ENCODE results near the gene DNAJC15.

Gene DNAJC15

GRCh38 chr13:43111559-43112400 is 88.4 kb downstream of the DNAJC15 start:
- in situ Hi-C loops (cut with HindIII; ENCODE audit: low pct_ligation_motif_present, low pct_unique_long_range_greater_than_20kb, low sequenced_read_pairs) = no loop called here
- no peak for DNase-seq

GRCh38 chr13:43113603-43114002 is 90.2 kb downstream of the DNAJC15 start:
- no peak for DNase-seq
- in situ Hi-C loops (cut with HindIII; ENCODE audit: low pct_ligation_motif_present, low pct_unique_long_range_greater_than_20kb, low sequenced_read_pairs) = no loop called here

- DNase-seq = no peak
- in situ Hi-C loops (cut with HindIII; ENCODE audit: low pct_ligation_motif_present, low pct_unique_long_range_greater_than_20kb, low sequenced_read_pairs) = no loop called here
These were observed 91.1 kb downstream of the DNAJC15 start for GRCh38 chr13:43114504-43114903.

GRCh38 chr13:43115141-43115540 is 91.8 kb downstream of the DNAJC15 start:
- in situ Hi-C loops (cut with HindIII; ENCODE audit: low pct_ligation_motif_present, low pct_unique_long_range_greater_than_20kb, low sequenced_read_pairs) = no loop called here
- DNase-seq = no peak

- in situ Hi-C loops (cut with HindIII; ENCODE audit: low pct_ligation_motif_present, low pct_unique_long_range_greater_than_20kb, low sequenced_read_pairs) = no loop called here
These were observed 92.9 kb downstream of the DNAJC15 start for GRCh38 chr13:43116242-43116641.

GRCh38 chr13:43118521-43118920 is 95.1 kb downstream of the DNAJC15 start:
- DNase-seq = no peak
- in situ Hi-C loops (cut with HindIII; ENCODE audit: low pct_ligation_motif_present, low pct_unique_long_range_greater_than_20kb, low sequenced_read_pairs) = no loop called here

More at GRCh38 chr13:43116242-43116641, 92.9 kb downstream of the DNAJC15 start:
- DNase-seq = no peak

- no peak for DNase-seq
- in situ Hi-C loops (cut with HindIII; ENCODE audit: low pct_ligation_motif_present, low pct_unique_long_range_greater_than_20kb, low sequenced_read_pairs) = no loop called here
These were observed 95.8 kb downstream of the DNAJC15 start for GRCh38 chr13:43119206-43119605.

GRCh38 chr13:43122791-43123190 is 99.4 kb downstream of the DNAJC15 start:
- DNase-seq = no peak
- in situ Hi-C loops (cut with HindIII; ENCODE audit: low pct_ligation_motif_present, low pct_unique_long_range_greater_than_20kb, low sequenced_read_pairs) = no loop called here

- in situ Hi-C loops (cut with HindIII; ENCODE audit: low pct_ligation_motif_present, low pct_unique_long_range_greater_than_20kb, low sequenced_read_pairs) = no loop called here
- no peak for DNase-seq
These were observed 100.5 kb downstream of the DNAJC15 start for GRCh38 chr13:43123856-43124255.

GRCh38 chr13:43124490-43124889 is 101.1 kb downstream of the DNAJC15 start:
- no peak for DNase-seq
- in situ Hi-C loops (cut with HindIII; ENCODE audit: low pct_ligation_motif_present, low pct_unique_long_range_greater_than_20kb, low sequenced_read_pairs) = no loop called here

GRCh38 chr13:43126420-43126819 is 103.0 kb downstream of the DNAJC15 start:
- in situ Hi-C loops (cut with HindIII; ENCODE audit: low pct_ligation_motif_present, low pct_unique_long_range_greater_than_20kb, low sequenced_read_pairs) = no loop called here
- DNase-seq = no peak

- no peak for DNase-seq
- in situ Hi-C loops (cut with HindIII; ENCODE audit: low pct_ligation_motif_present, low pct_unique_long_range_greater_than_20kb, low sequenced_read_pairs) = no loop called here
These were observed 103.9 kb downstream of the DNAJC15 start for GRCh38 chr13:43127103-43127798.

GRCh38 chr13:43127827-43128226 is 104.4 kb downstream of the DNAJC15 start:
- in situ Hi-C loops (cut with HindIII; ENCODE audit: low pct_ligation_motif_present, low pct_unique_long_range_greater_than_20kb, low sequenced_read_pairs) = no loop called here
- no peak for DNase-seq

GRCh38 chr13:43128504-43128961 is 105.1 kb downstream of the DNAJC15 start:
- in situ Hi-C loops (cut with HindIII; ENCODE audit: low pct_ligation_motif_present, low pct_unique_long_range_greater_than_20kb, low sequenced_read_pairs) = no loop called here
- no peak for DNase-seq

- no peak for DNase-seq
- in situ Hi-C loops (cut with HindIII; ENCODE audit: low pct_ligation_motif_present, low pct_unique_long_range_greater_than_20kb, low sequenced_read_pairs) = no loop called here
These were observed 105.7 kb downstream of the DNAJC15 start for GRCh38 chr13:43129066-43129465.

GRCh38 chr13:43129511-43130110 is 106.2 kb downstream of the DNAJC15 start:
- DNase-seq = no peak
- in situ Hi-C loops (cut with HindIII; ENCODE audit: low pct_ligation_motif_present, low pct_unique_long_range_greater_than_20kb, low sequenced_read_pairs) = no loop called here

GRCh38 chr13:43132257-43132656 is 108.9 kb downstream of the DNAJC15 start:
- in situ Hi-C loops (cut with HindIII; ENCODE audit: low pct_ligation_motif_present, low pct_unique_long_range_greater_than_20kb, low sequenced_read_pairs) = no loop called here
- DNase-seq = peak; percentile 4

- DNase-seq = no peak
- in situ Hi-C loops (cut with HindIII; ENCODE audit: low pct_ligation_motif_present, low pct_unique_long_range_greater_than_20kb, low sequenced_read_pairs) = no loop called here
These were observed 109.5 kb downstream of the DNAJC15 start for GRCh38 chr13:43132911-43133310.

- in situ Hi-C loops (cut with HindIII; ENCODE audit: low pct_ligation_motif_present, low pct_unique_long_range_greater_than_20kb, low sequenced_read_pairs) = no loop called here
- DNase-seq = no peak
These were observed 110.4 kb downstream of the DNAJC15 start for GRCh38 chr13:43133792-43134191.
